Stomach (tissue), 4 donors: Measurements from ENCODE around the gene EBNA1BP2.

Source experiments
- CTCF ChIP-seq, 7 experiments: fragments of 450-650 bp in 4 of 7; fragments of 200-600 bp in 3 of 7; sonication (generic) in 3 of 7; IDR thresholded peaks; one replicate each; pipeline ENCODE4 v1.5.1; 2016 to 2019; ENCODE audit warnings: antibody characterized with exemption in 7 of 7, control low read depth in 2 of 7, mild to moderate bottlenecking in 1 of 7
- EP300 ChIP-seq: sonication (generic); formaldehyde crosslinking; IDR thresholded peaks from one replicate; pipeline ENCODE4 v1.6.1; 2017; ENCODE audit warnings: antibody characterized with exemption

DNA sequence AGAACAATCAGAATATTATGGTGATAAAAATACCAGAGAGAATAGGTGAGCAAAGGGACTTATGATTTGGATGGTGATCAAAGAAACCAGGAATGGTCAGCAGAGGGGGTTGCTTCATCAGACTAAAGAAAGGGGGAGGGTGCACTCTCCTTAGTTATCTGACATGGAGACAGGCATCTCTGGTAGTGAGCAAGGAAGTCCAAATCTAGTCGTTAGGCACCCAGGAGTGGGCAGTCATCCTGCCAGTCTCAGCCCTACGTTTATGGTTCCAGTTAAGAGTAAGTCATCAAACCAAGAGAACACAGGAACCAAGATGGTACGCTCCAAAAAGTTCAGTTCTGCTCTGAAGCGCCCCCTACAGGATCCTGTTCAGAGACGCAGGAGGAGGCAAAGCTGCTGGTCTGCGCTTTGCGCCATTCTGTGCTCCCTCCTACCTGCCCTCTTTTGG, 28.6 kb downstream of the EBNA1BP2 start:
- TF ChIP-seq CTCF (IDR thresholded peaks at IDR 0.05) = peak in 1 of 7 experiments; percentile 7
- TF ChIP-seq EP300 = no peak
